OCI-LY7 (cell line): Measurements from ENCODE around the gene MKNK1. TPM values are rescaled to one million over a fixed set of nuclear protein-coding genes. Genes with fewer than 3 reads are reported as not detected.

Experiments used
- BruUV-seq: library from RNA; stranded (reverse); fragments of 400-500 nt; replicated peaks from 2 replicates; lab custom pipeline; 2021; lab: Mats Ljungman, UMichigan
- CTCF ChIA-PET: fragments of 300-600 bp; sonication (Branson Sonifier 250); formaldehyde crosslinking; loops from one replicate; lab custom pipeline; 2022; ENCODE audit warnings: antibody characterized with exemption; ENCODE audit not compliant: unreplicated experiment; lab: Charles Lee
- POLR2A ChIA-PET: fragments of 300-600 bp; sonication (Branson Sonifier 250); formaldehyde crosslinking; loops from one replicate; lab custom pipeline; 2022; ENCODE audit warnings: antibody characterized with exemption; lab: Charles Lee
- DNase-seq: peaks from one replicate; pipeline ENCODE4 v3.0.0-alpha.2; 2015; ENCODE audit warnings: low spot score
- H2AFZ ChIP-seq: fragments of 200-600 bp; sonication (generic), shearing (Covaris generic); 2 replicates; pipeline ENCODE4 v1.6.1; 2014; ENCODE audit warnings: mild to moderate bottlenecking, antibody characterized with exemption, low read length, moderate library complexity
- H3K27ac ChIP-seq: fragments of 200-600 bp; sonication (generic); 2 replicates; pipeline ENCODE4 v1.5.1; 2014; ENCODE audit warnings: mixed run types, low read depth, mild to moderate bottlenecking, moderate library complexity, low read length, inconsistent platforms; ENCODE audit not compliant: poor library complexity, severe bottlenecking
- H3K36me3 ChIP-seq: fragments of 200-600 bp; sonication (generic); 2 replicates; pipeline ENCODE4 v1.6.1; 2014; ENCODE audit warnings: mild to moderate bottlenecking, antibody characterized with exemption, low read length, moderate library complexity, mixed read lengths; ENCODE audit not compliant: insufficient read depth
- H3K4me1 ChIP-seq: fragments of 200-600 bp; sonication (generic); 2 replicates; pipeline ENCODE4 v1.5.1; 2014; ENCODE audit warnings: mild to moderate bottlenecking, low read length; ENCODE audit not compliant: insufficient read depth, poor library complexity, severe bottlenecking
- H3K4me2 ChIP-seq: fragments of 200-600 bp; sonication (generic); 2 replicates; pipeline ENCODE4 v1.6.1; 2014; ENCODE audit warnings: mild to moderate bottlenecking, low read length
- H3K4me3 ChIP-seq: fragments of 200-600 bp; sonication (generic); 2 replicates; pipeline ENCODE4 v1.5.1; 2014; ENCODE audit warnings: mild to moderate bottlenecking, low read depth, low read length; ENCODE audit not compliant: poor library complexity, severe bottlenecking
- H3K79me2 ChIP-seq: fragments of 200-600 bp; sonication (generic); 2 replicates; pipeline ENCODE4 v1.6.1; 2016; ENCODE audit warnings: low read depth, mild to moderate bottlenecking, low read length, moderate library complexity, mixed read lengths; ENCODE audit not compliant: insufficient read depth
- H3K9me2 ChIP-seq: fragments of 200-600 bp; sonication (generic); 2 replicates; pipeline ENCODE4 v1.6.1; 2016; ENCODE audit warnings: mild to moderate bottlenecking, low read length, mixed read lengths; ENCODE audit not compliant: insufficient read depth
- H3K9me3 ChIP-seq: fragments of 200-600 bp; sonication (generic); 2 replicates; pipeline ENCODE4 v1.6.1; 2014; ENCODE audit warnings: mild to moderate bottlenecking, mixed run types, low read length, mixed read lengths
- H4K20me1 ChIP-seq: fragments of 200-600 bp; sonication (generic); 2 replicates; pipeline ENCODE4 v1.6.1; 2014; ENCODE audit warnings: mild to moderate bottlenecking, antibody characterized with exemption, low read length, moderate library complexity, mixed read lengths; ENCODE audit not compliant: insufficient read depth
- CTCF ChIP-seq: fragments of 200-600 bp; sonication (generic); conservative IDR thresholded peaks from 2 replicates; pipeline ENCODE4 v1.5.1; 2014; ENCODE audit warnings: mild to moderate bottlenecking, antibody characterized with exemption, low read length, moderate library complexity, mixed read lengths
- EZH2phosphoT487 ChIP-seq: fragments of 200-600 bp; sonication (generic); IDR thresholded peaks from 2 replicates; pipeline ENCODE4 v1.6.1; 2018; ENCODE audit warnings: low read depth, borderline replicate concordance, mild to moderate bottlenecking, mixed run types, antibody characterized with exemption, low read length, moderate library complexity, mixed read lengths
- intact Hi-C: fragments of 100-400 bp; cut with micrococcal nuclease; formaldehyde crosslinking; loops from one replicate; pipeline ENCODE4 v1.10.0; 2022; ENCODE audit not compliant: unreplicated experiment
- total RNA-seq, 2 experiments: library from RNA; depleted of rRNA in 1 of 2; stranded (reverse); fragments of >200 nt in 1 of 2; shearing (Covaris generic) in 1 of 2; gene quantifications; 2 replicates each; pipeline ENCODE4 v1.2.3, GENCODE V29; 2014 to 2022

MKNK1 gene
- total RNA-seq, 2 experiments from 2014 or later, result 11.5 to 24.0 TPM

DNA sequence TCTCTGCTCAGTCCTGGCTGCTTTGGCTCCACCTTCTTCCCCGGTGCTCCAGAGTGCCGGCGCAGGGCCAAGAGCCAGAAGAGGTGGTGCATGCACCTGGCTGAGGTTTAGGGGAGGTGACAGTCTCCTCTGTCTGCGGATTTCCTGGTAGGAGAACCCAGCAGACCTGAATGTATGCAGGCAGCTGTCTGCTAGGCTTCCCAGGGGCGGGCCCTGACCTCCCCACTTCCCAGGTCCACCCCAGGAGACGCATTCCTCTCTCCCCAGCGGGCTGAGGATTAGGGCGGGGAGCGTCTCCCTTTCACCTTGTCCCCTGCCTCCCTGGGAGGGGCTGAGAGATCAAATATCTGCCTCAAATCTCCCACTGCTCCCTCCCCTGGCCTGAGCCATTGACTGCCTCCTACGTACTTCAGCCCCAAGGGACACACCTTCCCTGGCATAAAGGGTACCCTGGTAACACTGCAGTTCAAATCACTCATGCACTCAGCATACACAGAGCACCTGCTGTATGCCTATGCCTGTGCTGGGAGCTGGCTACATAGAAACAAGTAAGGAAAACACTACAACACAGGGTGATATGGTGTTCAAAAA is 87.0 kb downstream of the MKNK1 start:
- no peaks in the 10 kb centered on the region for H3K4me1 ChIP-seq
- ChIA-PET CTCF (no interaction called here), POLR2A (no interaction called here)
- H3K79me2 ChIP-seq, result no peaks in the 10 kb centered on the region
- H4K20me1 ChIP-seq, result no peaks in the 10 kb centered on the region
- no peak for TF ChIP-seq EZH2phosphoT487
- TF ChIP-seq CTCF, result no peak
- no peaks in the 10 kb centered on the region for H3K9me2 ChIP-seq
- no peaks in the 10 kb centered on the region for H3K36me3 ChIP-seq
- no peak overlapping the region for H3K27ac ChIP-seq
- H3K9me3 ChIP-seq, result no peaks in the 10 kb centered on the region
- H3K4me2 ChIP-seq, result no peak overlapping the region
- H2AFZ ChIP-seq, result no peak overlapping the region
- no peak for DNase-seq
- intact Hi-C loops, result no loop called here
- no peak overlapping the region for H3K4me3 ChIP-seq
- no TSS peak for BruUV-seq

DNA sequence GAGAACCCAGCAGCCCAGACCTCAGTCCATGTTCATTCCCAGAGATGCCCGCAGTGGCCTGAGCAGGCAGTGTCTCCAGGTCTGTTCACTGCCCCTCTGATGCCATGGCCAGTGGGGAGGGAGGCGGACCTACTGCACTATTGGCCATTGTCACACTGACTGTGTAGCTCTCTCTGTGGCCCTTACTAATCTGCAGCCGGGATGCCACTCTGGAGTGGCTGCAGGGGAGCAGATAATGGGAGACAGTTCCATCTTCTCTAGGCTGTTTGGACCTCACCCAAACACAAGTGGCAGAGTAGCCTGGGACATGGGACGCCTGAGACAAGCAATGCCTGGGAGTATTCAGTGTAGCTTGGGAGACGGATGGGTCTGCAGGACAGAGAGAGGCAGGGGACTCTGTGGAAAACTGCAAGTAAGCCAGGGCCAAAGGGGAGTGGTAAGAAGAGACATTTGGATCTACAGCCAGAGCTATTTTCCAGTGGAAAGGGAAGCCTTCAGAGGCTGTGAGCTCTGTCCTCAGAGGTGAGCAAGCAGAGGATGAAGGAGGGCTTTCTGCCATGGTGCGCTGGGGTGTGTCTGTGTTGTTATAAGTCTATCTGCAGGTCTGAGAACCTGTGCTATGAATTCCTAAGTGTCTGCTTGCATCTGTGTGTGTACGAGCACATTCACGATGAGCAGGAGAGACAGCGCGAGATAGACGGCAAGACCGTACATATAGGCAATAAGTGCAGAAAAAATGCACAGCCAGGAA is 87.7 kb downstream of the MKNK1 start:
- TF ChIP-seq CTCF (no peak), EZH2phosphoT487 (no peak)

GRCh38 chr1:46515576-46515975 is 88.5 kb downstream of the MKNK1 start:
- Histone ChIP-seq H3K4me3 (no peak overlapping the region), H2AFZ (no peak overlapping the region), H3K9me2 (no peaks in the 10 kb centered on the region), H3K4me1 (no peaks in the 10 kb centered on the region), H3K79me2 (no peaks in the 10 kb centered on the region), H3K4me2 (no peak overlapping the region), H4K20me1 (no peaks in the 10 kb centered on the region), H3K9me3 (no peaks in the 10 kb centered on the region), H3K27ac (no peak overlapping the region), H3K36me3 (no peaks in the 10 kb centered on the region)
- DNase-seq, result no peak
- no TSS peak for BruUV-seq
- ChIA-PET POLR2A (no interaction called here), CTCF (no interaction called here)
- intact Hi-C loops, result no loop called here
- TF ChIP-seq CTCF (no peak), EZH2phosphoT487 (no peak)

More for the DNA sequence above, 87.7 kb downstream of the MKNK1 start:
- H3K4me2 ChIP-seq, result no peak overlapping the region
- intact Hi-C loops, result no loop called here
- POLR2A ChIA-PET, result no interaction called here
- BruUV-seq, result no TSS peak
- CTCF ChIA-PET, result no interaction called here
- no peak overlapping the region for H2AFZ ChIP-seq
- DNase-seq, result no peak
- no peaks in the 10 kb centered on the region for H3K36me3 ChIP-seq
- no peak overlapping the region for H3K4me3 ChIP-seq
- H3K9me3 ChIP-seq, result no peaks in the 10 kb centered on the region
- no peaks in the 10 kb centered on the region for H3K4me1 ChIP-seq
- no peak overlapping the region for H3K27ac ChIP-seq
- no peaks in the 10 kb centered on the region for H3K9me2 ChIP-seq
- no peaks in the 10 kb centered on the region for H4K20me1 ChIP-seq
- no peaks in the 10 kb centered on the region for H3K79me2 ChIP-seq
